OCI-M2 (cell line): Measurements from ENCODE around the gene MPV17.
A peak's percentile ranks its signal among the peaks of the same experiment; 100 is the strongest.
"Not testable (repeated sequence)": the region's sequence is repeated elsewhere in the genome, so short reads cannot be mapped to it uniquely, and the experiment has no call there.

ENCODE experiments used
- DNase-seq: peaks from one replicate; lab custom pipeline; 2025; ENCODE audit not compliant: unreplicated experiment; lab: John Stamatoyannopoulos, UW

MPV17 gene, protein sequence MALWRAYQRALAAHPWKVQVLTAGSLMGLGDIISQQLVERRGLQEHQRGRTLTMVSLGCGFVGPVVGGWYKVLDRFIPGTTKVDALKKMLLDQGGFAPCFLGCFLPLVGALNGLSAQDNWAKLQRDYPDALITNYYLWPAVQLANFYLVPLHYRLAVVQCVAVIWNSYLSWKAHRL

DNA sequence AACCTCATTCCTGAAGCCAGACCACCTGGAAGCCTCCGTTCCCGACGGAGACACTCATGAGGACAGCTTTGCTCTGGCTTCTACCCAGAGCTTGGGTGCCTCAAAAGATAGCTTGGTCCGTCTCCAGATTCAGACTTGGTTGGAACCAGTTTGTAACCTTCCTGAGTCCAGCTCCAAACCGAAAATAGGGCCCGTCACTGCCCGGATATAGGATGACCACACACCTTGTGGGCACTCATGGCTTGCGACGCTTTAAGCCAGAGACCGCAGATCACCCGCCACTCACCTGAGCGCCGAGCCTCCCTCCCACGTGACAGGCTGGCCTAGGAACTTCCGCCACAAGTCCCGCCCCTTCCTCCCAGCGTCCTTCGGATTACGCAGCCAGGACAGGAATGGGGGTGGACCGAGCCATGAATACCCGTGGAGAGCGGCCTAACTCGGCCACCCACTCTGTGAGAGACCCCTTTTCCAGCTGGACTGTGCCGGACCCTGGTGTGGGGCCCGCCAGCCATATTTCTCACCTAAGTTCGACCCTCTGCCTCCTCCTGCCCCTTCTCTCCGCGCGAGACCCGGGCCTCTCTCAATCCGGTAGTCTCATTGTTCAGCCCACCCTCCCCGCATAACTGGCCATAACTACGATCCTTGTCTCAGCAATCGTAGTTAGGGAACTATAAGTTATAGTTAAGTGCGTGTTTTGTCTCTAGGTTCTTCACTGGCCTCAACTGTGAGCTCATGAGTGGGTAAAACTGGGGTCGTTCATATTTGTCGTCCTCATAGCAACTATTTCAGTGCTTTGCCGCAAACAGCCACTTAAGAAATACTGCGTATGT, at the start of gene MPV17:
Gene MPV17, minus strand, starts transcription at position 332 of the 830 bp plus-strand sequence. CDS start 580 bp downstream, outside the sequence.
- peak; percentile 17 for DNase-seq

DNA sequence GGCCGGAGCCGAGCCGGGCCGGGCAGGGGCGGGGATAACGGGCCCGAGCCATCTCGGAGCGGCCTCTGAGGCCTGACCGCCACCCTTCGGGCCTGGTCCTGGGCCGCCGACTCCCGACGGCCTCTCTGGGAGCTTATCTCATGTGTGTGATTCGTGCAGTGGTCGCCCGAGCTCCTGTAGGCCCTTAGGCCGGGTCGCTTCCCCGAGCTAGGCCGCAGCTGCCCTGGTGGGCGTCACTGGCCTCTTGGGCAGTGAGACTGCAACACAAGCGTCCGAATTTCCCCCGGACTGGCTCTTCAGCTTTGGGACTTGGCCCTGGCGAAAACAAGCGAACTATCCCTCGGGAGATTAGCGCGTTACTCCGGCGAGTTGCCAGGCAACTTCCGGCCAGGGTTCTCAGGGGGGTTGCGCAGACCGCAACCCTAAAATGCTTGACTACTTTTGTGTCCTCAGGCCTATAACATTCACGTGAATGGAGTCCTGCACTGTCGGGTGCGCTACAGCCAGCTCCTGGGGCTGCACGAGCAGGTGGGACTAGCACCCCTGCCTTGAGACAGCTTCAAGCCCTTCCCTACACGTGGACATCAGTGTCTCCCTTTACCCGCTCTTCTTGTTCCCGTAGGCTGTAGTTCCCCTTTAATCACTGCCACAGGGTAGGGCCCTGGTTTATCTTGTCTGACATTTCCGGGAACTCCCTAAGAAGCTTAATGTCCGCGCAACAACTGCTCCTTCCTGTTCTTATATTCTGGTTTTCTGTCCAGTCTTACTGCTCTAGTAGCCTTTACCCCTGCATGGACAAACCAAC, 48.1 kb upstream of the MPV17 start:
- no peak for DNase-seq

DNA sequence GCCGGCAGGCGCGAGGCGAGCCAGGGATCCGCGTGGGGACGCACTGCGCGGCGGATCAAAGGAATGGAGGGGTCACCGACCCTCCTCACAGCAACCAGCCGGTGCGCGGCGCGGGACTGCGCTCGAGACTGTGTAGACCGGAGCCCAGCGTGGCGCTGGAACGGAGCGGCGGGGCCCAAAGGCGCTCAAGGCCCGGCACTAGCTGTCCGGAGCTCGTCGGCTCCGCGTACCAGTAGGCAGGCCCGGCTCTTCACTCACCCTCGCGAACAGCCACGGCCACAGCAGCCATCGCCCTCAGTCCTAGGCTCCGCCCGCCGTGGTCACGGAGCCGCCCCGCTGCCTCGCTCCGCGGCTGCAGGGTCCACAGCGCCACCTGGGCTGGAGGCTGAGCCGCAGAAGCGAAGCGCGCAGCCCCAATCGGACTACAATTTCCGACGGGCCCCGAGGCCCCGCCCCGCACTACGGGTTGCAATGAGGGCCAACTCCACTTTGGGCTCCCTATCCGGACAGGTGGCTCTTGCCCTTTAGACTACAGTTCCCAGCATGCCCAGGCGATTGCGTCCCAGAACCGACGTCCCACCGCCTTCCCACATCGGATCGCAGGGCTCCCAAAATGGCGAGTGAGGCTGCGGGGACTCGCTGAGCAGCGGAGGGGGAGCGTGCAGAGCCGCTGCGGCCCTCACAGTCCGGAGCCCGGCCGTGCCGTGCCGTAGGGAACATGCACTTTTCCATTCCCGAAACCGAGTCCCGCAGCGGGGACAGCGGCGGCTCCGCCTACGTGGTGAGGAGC, 47.3 kb upstream of the MPV17 start, which contains the start of the genes EIF2B4 and SNX17:
Gene EIF2B4, minus strand, starts transcription at position 313 of the 790 bp plus-strand sequence. Its CDS starts 24 bp downstream, at position 289.
Gene SNX17, plus strand, starts transcription at position 591 of the 790 bp plus-strand sequence. Its CDS starts 128 bp downstream, at position 719.
- DNase-seq, result peak; percentile 85

DNA sequence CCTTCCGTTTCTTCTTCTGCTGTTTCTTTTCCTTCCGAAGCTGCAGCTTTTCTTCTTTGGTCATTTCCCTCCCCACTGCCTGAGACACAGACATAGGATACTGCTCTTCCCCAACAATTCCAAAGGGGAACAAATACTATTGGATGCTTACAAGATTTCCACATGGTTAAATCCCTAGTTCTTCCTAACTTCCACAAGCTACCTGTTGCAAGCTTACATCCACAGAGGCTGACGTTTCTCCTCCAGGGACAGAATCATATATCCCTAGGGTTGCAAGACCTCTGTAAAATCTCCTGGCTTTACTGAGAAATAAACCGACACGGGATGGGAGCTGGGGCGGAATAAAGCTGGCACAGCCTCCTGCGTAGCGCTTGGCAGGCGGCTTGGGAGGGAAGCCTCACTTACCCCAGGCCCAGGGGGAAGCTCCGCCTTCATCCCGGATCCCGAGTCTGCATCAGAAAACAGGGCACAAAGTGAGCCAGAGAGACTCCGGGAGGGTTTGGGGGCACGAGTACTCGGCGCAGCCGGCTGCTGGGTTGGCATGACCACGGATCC, 46.7 kb upstream of the MPV17 start:
- DNase-seq, result no peak

DNA sequence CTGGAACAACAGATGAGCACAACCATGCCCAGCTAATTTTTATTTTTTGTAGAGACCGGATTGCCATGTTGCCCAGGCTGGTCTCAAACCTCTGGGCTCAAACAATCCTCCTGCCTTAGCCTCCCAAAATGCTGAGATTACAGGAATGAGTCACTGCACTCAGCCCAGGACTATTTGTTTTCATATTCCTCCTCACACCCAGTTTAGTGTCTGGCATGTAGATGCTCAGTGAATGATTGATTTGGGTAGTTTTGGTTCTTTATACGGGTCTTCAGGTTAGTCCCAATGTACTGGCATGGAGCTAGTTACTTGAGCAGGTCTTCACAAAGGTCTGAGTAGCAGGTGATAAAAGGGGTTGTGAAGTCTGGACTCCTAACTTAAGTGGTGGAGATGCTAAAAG, 41.0 kb upstream of the MPV17 start:
- no peak for DNase-seq

DNA sequence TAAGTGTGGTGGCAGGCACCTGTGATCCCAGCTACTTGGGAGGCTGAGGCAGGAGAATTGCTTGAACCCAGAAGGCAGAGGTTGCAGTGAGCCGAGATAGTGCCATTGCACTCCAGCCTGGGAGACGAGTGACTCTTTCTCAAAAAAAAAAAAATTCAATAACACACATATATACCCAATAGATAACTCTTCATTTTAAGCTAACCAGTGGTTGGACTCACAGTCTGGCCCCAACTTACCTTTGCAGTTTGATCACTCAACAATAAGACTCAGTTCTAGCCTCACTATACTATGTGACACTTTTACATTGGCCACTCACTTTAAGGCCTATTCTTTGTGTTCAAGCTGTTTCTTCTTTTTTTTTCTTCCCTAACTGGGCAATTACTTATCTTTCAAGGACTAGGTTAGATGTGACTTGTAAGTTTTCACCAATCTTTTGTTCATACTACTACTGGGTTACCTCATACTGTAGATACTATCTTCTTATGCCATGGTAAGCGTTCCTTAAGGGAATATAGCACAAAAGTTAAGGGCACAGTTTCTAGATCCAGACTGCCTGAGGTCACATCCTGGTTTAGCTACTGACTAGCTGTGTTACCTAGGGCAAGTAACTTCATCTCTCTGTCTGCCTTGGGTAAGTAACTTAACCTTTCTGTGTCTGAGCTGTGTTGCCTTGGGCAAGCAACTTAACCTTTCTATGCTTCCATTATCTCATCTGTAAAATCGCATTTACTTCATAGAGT, 40.0 kb upstream of the MPV17 start:
- no peak for DNase-seq

DNA sequence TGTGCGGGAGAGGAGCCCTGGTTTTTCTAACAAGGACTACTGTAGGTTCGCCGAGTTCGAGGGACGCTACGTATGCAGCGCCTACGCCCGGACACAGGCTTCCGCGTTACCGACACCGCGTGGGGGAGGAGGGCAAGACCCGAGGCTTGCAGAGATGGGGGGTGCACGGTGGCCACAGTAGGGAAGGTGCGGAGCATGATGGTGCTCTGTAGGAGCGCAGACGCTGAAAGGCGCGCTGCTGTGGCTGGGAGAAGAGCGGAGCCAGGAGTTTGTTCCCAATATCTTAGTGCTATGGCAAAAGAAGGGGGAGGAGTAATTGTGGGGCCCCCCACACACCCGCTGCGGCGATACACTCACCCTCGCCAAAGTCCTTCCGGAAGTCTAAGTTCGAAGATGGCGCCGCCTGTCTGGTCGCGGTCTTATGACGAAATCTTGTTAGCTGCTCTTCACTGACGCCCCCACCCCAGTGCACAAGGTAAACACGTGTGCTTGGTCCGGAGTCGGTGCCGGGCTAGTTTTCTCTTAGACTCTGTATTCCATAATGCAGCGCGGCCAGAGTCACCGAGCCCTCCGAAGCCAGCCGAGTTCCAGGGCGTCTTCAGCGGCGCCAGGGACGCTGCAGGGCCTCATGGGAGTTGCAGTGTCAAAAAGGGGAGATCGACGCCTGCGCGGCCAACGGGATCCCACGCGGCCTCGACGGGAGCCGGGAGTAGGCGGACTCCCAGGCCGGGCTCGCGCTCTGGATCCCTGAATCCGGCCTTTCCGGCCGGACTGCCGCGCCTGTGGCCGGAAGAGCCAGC, 33.7 kb upstream of the MPV17 start, which contains the start of gene GTF3C2:
Gene GTF3C2, minus strand, starts transcription at position 383 of the 800 bp plus-strand sequence. CDS start 13,210 bp downstream, outside the sequence.
- DNase-seq, result peak; percentile 82

DNA sequence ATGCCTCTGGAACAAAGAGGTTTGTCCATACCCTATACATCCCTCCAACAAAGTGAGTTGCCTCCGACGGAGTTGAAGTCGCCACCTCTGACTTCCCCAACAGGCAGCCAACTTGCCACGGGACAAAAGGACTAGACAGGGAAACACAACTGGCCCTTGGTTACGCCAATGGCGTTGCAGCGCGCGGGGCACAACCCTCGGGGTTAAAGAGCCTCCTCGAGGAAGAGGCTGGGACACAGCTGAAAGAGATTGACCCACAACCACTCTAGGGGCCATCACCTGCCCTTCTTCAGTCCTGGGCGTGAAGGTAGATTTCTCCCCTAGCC, 33.1 kb upstream of the MPV17 start:
- no peak for DNase-seq

DNA sequence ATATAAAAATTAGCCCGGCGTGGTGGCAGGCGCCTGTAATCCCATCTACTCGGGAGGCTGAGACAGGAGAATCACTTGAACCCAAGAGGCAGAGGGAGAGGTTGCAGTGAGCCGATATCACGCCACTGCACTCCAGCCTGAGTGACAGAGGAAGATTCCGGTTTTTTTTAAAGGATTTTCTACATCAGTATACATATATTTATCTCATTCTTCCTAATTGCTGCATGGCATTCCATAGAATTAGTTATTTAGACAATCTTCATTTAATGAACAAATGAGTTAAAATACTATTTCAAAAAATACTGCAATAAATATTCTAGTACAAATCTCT, 31.7 kb upstream of the MPV17 start:
- no peak for DNase-seq

DNA sequence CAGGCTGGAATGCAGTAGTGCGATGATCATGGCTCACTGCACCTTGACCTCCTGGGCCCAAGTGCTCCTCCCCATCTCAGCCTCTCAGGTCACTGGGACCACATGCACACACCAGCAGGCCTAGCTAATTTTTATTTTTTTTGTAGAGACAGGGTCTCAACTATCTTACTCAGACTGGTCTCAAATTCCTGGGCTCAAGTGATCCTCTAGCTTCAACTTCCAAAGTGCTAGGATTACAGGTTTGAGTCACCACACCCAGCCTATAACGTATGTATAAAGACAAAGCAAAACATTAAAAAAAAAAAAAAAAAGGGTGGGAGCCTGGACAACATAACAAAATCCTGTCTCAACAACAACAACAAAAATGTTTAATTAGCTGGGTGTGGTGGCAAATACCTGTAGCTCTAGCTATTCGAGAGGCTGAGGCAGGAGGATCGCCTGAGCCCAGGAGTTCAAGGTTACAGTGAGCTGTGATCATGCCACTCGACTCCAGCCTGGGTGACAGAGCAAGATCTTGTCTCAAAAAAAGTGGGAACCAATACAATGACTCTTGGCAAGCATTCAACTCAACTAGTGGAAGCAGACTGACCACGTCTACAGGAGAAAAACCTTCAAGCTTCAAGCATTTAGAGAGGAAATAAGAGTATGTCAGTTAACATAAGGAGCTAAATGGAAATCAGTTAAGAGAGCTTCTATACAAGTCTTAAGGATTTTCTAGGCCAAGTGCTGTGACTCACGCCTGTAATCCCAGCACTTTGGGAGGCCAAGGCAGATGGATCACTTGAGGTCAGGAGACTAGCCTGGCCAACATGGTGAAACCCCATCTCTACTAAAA, 31.1 kb upstream of the MPV17 start:
- DNase-seq, result no peak

DNA sequence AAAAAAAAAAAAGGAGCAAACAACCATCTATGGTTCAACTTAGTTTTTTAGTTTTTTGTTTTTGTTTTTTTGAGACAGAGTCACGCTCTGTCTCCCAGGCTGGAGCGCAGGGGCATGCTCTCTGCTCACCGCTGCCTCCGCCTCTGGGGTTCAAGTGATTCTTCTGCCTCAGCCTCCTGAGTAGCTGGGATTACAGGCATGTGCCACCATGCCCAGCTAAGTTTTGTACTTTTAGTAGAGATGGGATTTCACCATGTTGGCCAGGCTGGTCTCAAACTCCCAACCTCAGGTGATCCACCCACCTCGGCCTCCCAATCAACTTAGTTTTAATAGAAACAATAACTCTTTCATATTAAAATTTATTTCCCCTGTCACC, 30.5 kb upstream of the MPV17 start:
- not testable (repeated sequence) for DNase-seq

DNA sequence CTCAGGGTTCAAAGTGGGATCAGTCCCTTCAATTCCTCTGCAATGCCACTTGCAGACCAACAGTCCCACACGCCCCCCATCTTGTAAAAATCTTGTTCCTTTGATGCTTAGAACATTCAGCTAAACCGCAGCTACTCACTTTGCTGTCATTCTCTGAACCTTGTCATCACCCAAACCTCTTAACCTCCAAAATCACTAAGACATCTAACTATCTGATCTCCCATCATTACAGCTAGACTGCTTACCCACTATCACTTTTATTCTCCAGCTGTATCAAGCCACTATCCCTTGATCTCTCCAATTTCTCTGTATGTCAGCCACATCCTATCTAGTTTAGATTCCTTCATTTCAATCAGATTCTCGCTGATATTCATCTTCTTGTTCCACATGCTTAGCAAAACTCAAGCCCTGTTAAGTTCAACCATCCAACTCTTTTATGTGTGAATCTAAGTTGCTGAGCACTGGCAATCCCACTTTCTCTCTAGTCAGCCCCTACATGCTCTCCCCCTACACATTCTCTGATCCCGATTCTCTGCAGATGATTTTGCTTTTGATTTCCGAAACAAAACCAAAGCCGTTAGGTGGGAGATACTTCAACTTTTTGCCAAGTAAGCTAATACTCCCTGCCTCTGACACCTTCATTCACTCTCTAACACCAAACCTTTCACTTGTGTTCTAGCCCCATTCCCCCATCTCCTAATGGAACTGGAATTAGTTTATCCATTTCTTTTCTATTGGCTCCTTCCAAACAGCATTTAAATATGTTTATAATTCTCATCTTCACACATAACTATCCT, 29.1 kb upstream of the MPV17 start:
- no peak for DNase-seq

DNA sequence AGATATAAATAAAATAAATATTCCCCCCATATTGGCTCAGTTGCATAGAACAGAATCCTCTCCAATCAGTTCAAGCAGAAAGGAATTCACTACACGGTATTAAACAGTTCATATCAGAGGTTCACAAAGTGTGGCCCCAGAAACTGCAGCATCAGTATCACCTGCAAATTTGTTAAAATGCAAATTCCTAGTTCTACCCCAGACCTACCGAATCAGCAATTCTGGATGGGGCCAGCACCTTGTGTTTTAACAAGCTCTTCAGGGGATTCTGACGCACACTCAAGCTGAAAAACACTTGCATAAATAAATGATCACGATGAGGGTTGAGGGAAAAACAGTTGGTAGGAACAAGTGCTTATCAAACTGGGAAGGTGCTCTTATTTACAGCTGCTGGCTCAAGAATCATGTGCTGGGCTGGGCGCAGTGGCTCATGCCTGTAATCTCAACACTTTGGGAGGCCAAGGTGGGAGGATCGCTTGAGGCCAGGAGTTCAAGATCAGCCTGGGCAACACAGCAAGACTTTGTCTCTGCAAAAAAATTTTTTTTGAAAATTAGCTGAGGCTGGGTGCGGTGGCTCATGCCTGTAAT, 27.3 kb upstream of the MPV17 start:
- no peak for DNase-seq

DNA sequence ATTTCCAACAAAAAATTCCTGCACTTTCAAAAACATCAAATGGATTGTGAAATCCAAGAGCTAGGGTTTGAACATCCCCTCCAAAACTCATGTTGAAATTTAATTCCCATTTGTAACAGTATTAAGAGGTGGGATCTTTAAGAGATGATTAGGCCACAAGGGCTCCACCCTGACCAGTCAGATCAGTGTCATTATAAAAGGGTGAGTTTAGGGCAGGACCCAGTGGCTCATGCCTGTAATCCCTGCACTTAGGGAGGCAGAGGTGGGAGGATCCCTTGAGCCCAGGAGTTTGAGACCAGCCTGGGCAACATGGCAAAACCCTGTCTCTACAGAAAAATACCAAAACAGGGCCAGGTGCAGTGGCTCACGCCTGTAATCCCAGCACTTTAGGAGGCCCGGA, 24.7 kb upstream of the MPV17 start:
- no peak for DNase-seq

DNA sequence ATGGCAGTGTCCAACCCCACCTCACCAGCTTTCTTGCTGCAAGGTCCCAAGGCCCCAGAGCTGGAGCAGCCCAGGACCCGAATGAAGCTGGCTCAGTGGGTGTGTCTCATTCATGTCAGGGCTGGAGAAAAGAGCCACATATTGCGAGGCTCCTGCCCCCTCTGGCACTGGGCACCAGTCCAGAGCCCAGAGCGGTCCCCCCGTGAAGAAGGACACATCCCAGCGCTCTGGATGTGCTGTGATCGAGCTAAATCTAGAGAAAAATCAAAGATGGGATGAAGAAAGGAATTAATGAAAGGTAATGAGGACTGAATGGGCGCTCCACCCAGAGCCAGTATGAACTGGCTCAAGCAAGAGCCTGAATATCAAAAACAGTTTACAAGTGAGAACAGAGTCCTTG, 13.3 kb upstream of the MPV17 start:
- DNase-seq, result no peak

DNA sequence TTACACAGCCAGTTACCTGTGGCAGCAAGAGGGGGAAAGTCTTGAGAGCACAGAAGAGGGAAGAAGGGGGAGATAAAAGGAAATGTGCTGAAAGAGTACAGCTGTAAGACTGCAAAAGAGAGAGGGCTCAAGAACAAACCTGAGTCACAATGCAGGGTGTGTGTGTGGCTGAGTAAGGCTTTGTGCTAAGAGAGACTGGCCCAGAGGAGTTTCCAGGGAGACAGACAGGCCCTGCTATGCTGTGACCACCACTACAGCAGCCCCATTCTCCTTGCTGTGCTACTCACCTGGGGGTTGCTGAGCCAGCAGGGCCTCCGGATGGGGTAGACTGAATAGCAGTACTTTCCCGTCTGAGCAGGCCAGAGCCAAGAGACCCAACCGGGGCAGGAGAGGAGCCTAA, 12.4 kb upstream of the MPV17 start:
- no peak for DNase-seq

DNA sequence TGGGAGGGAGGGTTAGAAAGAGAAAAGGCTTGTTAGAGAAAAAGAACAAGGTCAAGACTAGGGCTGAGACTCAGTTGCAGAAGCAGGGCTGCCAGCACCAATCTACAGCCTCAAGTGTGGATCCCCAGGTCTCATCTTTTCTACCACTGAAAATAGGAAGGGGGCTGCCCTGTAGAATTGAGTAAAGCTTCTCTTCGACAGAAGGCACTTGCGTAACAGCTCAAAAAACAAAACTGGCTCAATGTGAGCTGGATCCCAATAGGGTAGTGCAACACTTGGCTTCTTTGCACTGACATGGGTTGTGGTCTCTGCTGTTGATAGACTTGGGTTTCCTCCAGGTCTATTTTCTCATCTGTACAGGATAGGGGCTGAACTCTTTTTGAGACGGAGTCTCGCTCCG, 1.8 kb upstream of the MPV17 start:
- DNase-seq, result no peak
